Astrocyte of the spinal cord (primary cell): Measurements from ENCODE around the gene RERE.

Source experiments
- DNase-seq: peaks from one replicate; pipeline ENCODE4 v3.0.0; 2011; ENCODE audit warnings: low read depth, low spot score
- H3K4me3 ChIP-seq: 2 replicates; pipeline ENCODE4 v1.5.1; 2011; ENCODE audit warnings: low read depth, mild to moderate bottlenecking, low read length, moderate library complexity
- CTCF ChIP-seq: IDR thresholded peaks from 2 replicates; pipeline ENCODE4 v1.5.1; 2012; ENCODE audit warnings: low read depth, mild to moderate bottlenecking, low read length, inconsistent platforms
- in situ Hi-C: cut with HindIII; loops from 2 replicates; pipeline ENCODE4 v1.10.0; 2017; ENCODE audit warnings: low sequenced_read_pairs

RERE gene

GRCh38 chr1:8460784-8461183 is 356.7 kb downstream of the RERE start:
- DNase-seq, result no peak
- in situ Hi-C loops, result no loop called here
- TF ChIP-seq CTCF, result no peak
- H3K4me3 ChIP-seq, result no peak overlapping the region

- no peak overlapping the region for H3K4me3 ChIP-seq
- DNase-seq, result peak; percentile 40
- TF ChIP-seq CTCF, result peak; percentile 32
- in situ Hi-C loops, result no loop called here
Observed at GRCh38 chr1:8460132-8460544, 357.3 kb downstream of the RERE start.

- in situ Hi-C loops, result no loop called here
- TF ChIP-seq CTCF, result no peak
- no peak overlapping the region for H3K4me3 ChIP-seq
- DNase-seq, result no peak
Observed at GRCh38 chr1:8458607-8459006, 358.8 kb downstream of the RERE start.

GRCh38 chr1:8457760-8458381 is 359.6 kb downstream of the RERE start:
- in situ Hi-C loops, result no loop called here
- no peak overlapping the region for H3K4me3 ChIP-seq
- no peak for TF ChIP-seq CTCF
- no peak for DNase-seq

- no peak for TF ChIP-seq CTCF
- no peak for DNase-seq
- in situ Hi-C loops, result no loop called here
- no peak overlapping the region for H3K4me3 ChIP-seq
Observed at GRCh38 chr1:8456991-8457390, 360.4 kb downstream of the RERE start.

GRCh38 chr1:8456308-8456912 is 361.0 kb downstream of the RERE start:
- no peak overlapping the region for H3K4me3 ChIP-seq
- peak; percentile 69 for DNase-seq
- no peak for TF ChIP-seq CTCF
- in situ Hi-C loops, result no loop called here
